Fibroblast of the aortic adventitia (primary cell): ENCODE measurements around the gene KRT1. TPM values are rescaled to one million over a fixed set of nuclear protein-coding genes. Genes with fewer than 3 reads are reported as not detected.

Source experiments
- DNase-seq: peaks from one replicate; pipeline ENCODE4 v3.0.0-alpha.2; 2010; ENCODE audit warnings: low read depth
- H3K4me3 ChIP-seq: 2 replicates; pipeline ENCODE4 v1.5.1; 2011; ENCODE audit warnings: low read depth, mild to moderate bottlenecking, control low read depth, low read length, moderate library complexity
- CTCF ChIP-seq: IDR thresholded peaks from 2 replicates; pipeline ENCODE4 v1.5.1; 2011; ENCODE audit warnings: mild to moderate bottlenecking, low read length, control low read depth, inconsistent platforms; ENCODE audit not compliant: insufficient read depth
- total RNA-seq: library from RNA; depleted of rRNA; stranded (reverse); fragments of >200 nt; gene quantifications from 2 replicates; pipeline ENCODE4 v1.2.3, GENCODE V29; 2012; ENCODE audit warnings: low replicate concordance

Gene KRT1
- total RNA-seq, 1 donor = not detected

DNA sequence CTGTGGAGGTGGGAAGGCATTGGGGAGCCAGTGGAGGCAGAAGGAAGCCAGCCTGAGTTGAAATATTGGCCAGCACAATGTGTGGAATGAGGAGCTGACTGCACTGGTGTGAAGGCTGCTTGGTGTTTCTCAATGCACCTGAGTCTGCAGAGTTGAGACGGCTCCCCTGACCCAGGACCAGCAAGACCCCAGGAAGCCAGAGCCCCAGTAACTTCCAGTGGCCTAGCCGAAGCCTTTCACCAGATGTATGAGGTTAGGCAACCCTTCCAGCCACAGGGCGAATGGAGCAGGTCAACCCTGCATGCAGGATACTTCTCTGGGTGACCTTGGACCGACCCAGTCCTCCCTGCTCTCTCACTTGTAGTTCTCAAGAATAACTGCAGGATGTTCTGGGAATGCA lies 48.9 kb downstream of the KRT1 start:
- TF ChIP-seq CTCF = no peak
- DNase-seq = no peak

DNA sequence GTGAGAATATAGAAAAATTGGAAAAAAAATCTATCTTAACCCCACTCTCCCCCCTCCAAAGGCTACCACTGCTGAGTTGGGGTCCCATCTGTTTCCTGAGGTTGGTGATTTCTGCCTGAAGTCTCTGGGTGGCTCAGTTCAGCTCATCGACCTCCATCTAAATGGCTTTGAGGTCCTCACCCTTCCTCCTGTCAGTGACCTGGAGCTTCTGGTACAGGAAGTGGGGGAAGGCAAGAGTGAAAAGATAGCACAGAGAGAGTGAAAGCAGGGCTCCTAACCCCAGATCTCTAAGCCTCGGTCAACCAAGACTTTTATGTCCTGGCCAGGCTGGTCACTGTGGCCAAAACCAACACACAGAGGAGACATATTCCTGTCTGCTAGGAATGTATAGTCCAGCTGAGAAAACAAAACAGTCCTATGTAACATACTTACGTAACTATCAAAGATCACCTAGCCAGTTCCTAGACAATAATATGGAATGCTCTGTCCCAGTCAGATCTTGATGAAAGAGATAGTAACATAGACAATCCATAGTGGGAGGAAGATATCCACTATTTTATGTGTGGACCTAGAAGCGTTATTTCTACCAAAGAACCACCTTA lies 49.5 kb downstream of the KRT1 start:
- no peak overlapping the region for H3K4me3 ChIP-seq
- no peak for TF ChIP-seq CTCF
- DNase-seq = no peak

More for the DNA sequence above, 48.9 kb downstream of the KRT1 start:
- no peak overlapping the region for H3K4me3 ChIP-seq

DNA sequence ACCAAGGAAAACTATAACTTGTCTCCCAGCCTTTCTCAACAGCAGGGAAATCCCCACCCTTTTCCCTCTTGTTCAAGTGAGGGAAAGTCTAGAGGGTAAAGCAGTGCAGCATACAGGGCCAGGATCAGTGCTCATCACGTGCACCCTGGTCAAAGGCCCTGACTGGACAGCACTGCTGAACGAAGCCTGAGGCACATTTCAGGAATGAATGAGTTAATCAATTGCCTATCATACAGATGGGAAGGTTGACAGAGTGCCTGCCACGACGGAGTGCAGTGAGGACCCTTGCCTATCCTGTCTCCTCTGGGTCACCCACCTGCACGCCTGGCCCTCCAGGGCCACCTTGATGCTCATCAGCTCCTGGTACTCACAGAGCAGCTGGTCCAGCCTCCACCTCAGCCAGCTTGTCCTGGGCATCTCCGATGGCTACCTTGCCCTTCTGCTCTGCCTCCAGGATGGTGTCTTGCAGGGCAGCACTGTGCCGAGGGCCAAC lies 50.2 kb downstream of the KRT1 start:
- no peak for DNase-seq
- TF ChIP-seq CTCF = no peak
- H3K4me3 ChIP-seq = no peak overlapping the region

- H3K4me3 ChIP-seq = no peak overlapping the region
- DNase-seq = no peak
- no peak for TF ChIP-seq CTCF
Observed at GRCh38 chr12:52629281-52630007, 50.8 kb downstream of the KRT1 start.

- DNase-seq = no peak
- no peak for TF ChIP-seq CTCF
- H3K4me3 ChIP-seq = no peak overlapping the region
Observed at GRCh38 chr12:52628841-52629240, 51.4 kb downstream of the KRT1 start.

- no peak for TF ChIP-seq CTCF
- H3K4me3 ChIP-seq = no peak overlapping the region
- DNase-seq = no peak
Observed at GRCh38 chr12:52628111-52628507, 52.1 kb downstream of the KRT1 start.
